M059J (cell line): ENCODE results near the gene EWSR1. TPM values are rescaled to one million over a fixed set of nuclear protein-coding genes. Genes with fewer than 3 reads are reported as not detected.
"Not testable (repeated sequence)": the region's sequence is repeated elsewhere in the genome, so short reads cannot be mapped to it uniquely, and the experiment has no call there.

ENCODE experiments used
- DNase-seq: peaks from one replicate; pipeline ENCODE4 v3.0.0-alpha.2; 2012; ENCODE audit warnings: low read depth
- total RNA-seq: library from RNA; depleted of rRNA; stranded (reverse); fragments of >200 nt; shearing (Covaris generic); gene quantifications from 2 replicates; pipeline ENCODE4 v1.2.3, GENCODE V29; 2014; rRNA removed

Gene EWSR1, protein sequence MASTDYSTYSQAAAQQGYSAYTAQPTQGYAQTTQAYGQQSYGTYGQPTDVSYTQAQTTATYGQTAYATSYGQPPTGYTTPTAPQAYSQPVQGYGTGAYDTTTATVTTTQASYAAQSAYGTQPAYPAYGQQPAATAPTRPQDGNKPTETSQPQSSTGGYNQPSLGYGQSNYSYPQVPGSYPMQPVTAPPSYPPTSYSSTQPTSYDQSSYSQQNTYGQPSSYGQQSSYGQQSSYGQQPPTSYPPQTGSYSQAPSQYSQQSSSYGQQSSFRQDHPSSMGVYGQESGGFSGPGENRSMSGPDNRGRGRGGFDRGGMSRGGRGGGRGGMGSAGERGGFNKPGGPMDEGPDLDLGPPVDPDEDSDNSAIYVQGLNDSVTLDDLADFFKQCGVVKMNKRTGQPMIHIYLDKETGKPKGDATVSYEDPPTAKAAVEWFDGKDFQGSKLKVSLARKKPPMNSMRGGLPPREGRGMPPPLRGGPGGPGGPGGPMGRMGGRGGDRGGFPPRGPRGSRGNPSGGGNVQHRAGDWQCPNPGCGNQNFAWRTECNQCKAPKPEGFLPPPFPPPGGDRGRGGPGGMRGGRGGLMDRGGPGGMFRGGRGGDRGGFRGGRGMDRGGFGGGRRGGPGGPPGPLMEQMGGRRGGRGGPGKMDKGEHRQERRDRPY
- 179 and 188 TPM in 2 replicates for total RNA-seq

DNA sequence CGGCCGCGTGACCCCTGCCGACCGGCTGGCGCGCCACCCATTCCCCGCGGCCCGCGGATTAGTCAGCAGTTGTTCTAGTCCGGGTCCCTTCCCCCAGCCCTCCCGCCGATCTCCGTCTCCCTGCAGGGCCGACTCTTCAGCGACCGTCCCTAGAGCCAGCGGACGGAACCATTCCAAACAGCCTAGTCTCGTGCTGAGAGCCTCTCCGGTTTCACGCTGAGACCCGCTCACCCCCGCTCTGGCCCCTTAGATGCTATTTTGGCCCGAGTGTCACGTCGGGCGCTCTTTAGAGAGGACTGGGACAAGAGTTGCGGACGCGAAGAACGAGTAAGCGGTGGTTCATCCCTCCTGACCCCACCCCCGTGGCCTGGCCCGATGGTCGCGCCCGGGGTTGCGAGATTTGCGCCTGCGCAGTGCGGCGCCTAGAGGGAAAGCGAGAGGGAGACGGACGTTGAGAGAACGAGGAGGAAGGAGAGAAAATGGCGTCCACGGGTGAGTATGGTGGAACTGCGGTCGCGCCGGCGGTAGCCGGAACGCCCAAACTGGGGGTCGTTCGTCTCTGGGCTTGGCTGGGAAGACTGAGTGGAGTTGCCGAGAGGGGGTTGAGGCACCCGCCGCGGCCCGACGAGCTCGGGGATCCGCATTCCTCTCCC lies at the start of gene EWSR1, which contains the start of gene RHBDD3:
EWSR1 (plus strand) TSS at position 411 of the 653 bp plus-strand sequence; CDS start at position 480, 69 bp downstream.
RHBDD3 (minus strand) TSS at position 124 of the 653 bp plus-strand sequence. CDS start 2,355 bp downstream, outside the sequence.
- DNase-seq, result peak; percentile 91

DNA sequence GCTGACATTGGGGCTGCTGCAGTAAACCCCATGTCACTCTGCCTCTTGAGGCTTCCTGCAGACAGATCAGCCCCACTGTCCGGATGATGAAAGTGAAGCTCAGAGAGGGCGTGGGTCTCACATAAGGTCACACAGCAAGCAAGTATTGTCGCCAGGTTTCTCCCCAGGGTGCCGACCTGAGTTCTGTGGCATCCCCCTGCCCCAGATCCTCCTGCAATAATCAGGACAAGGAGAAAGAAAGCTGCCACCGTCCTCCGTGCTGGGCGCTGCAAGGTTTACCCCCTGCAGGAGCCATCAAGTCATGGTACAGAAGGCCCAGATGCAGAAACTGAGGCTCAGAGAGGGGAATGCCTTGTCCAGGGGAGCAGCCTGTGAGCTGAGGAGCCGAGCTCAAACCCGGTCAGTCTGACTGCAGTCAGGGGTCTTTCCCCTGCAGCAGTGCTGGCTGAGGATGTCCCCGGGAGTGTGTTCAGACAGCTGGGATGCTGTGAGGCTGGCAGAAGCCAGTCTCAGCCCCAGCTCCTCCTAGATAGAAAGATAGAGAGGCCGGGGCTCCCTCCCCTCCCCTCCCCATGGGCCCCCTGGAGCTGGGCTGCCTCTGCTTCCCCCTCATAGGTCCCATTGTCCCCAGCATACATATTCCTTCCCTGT lies 49.2 kb upstream of the EWSR1 start:
- DNase-seq, result no peak

DNA sequence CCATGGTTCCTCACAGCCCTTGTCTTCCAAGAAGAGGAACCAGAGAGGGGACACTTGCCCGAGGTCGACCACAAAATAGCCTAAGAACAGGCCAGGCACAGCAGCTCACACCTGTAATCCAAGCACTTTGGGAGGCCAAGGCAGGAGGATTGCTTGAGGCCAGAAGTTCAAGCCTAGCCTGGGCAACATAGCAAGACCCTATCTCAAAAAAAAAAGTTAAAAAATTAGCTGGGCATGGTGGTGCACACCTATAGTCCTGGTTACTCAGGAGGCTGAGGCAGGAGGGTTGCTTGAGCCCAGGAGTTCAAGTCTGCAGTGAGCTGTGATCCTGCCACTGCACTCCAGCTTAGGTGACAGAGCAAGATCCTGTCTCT lies 48.7 kb upstream of the EWSR1 start:
- not testable (repeated sequence) for DNase-seq

DNA sequence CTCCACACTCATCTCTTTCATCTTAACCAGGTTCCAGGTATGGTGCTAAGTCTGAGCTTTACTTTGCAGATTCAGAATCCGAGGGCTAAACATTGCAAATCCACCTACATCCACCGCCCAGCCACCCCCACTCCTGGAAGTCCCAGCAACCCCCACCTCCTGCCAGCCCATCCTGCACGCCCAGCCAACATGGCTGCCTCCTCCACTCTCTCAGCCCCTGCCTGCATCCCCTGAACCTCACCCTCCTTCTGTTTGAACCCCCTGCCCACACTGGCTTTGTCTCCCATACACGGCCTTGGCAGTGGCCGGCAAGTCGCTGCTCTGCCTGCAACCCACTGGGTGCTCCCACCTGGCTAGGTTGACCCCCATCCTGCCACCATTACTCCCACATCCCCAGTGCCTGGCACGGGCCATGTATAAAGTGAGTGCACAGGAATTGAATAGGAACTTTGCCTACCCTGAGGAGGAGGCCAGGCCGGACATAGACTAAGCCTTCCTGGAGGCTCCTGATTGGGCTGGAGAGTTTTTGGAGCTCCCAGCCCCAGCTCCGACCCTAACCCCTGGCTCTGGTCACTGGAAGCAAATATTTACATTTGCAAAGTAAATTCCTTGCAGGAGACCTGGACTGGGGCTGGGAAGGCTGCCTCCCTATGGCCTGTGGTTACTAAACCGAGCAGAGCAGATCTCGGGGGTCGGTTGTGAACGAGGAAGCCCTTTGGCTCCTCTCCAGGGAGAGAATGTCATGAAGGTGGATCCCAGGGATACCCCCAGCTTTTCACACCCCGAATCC lies 48.0 kb upstream of the EWSR1 start:
- DNase-seq, result no peak

DNA sequence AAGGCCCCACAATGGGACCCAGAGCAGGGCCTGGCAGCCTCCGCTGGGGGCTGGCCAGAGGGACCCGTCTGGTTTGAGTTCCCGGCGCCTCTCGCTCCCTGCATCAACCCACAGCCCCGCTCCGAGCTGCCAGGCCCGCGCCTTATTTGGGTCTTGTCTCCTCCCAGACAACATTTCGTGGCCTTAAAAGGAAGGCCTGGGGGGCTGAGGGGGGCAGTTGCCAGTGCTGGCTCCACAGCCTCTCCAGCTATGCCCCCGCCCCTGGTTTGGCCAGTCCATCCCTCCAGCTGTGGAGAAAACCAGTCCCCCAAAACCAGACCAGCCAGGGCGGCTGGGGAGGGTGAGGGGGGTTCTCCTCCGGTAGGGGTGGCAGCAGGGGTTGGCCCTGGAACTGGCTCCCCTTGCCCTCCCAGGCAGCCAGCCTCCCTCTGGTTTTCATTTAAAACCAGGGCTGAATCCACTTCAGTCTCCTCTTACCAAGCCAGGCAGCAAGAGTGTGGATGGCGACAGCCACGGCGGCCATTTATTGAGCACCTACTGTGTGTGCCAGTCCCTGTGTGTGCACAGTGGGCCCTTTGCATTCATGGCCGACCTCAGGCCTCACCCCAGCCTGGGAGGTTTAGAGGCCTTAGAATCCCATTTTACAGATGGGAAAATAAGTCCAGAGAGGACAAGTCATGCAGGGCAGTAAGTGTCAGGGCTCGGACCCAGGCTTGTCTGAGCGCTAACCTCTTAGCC lies 43.8 kb upstream of the EWSR1 start:
- no peak for DNase-seq

DNA sequence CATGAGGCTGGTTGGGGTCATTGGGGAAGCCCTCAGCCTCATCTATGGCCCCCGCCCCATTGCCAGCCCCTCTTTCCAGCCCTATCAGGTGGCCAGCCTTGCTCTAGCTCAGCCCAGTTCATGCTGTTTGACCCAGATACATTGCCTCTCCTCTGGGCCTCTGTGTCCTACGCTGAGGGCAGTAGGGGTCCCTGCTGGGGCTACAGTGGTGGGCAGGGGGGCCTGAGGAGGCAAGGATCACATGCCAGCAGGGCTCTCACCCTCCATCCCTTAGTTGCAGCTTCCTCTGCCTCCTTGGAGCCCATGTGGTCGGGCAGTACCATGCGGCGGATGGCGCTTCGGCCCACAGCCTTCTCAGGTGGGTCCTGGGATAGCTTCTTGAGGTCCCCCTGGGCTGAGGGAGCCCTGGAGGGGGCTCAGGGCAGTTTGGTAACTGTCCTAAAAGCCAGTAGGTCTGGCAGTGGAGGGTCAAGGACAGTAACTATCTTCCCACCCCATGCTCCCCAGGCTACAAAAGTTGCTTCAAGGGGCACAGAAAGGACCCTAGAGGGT lies 43.1 kb upstream of the EWSR1 start:
- no peak for DNase-seq

DNA sequence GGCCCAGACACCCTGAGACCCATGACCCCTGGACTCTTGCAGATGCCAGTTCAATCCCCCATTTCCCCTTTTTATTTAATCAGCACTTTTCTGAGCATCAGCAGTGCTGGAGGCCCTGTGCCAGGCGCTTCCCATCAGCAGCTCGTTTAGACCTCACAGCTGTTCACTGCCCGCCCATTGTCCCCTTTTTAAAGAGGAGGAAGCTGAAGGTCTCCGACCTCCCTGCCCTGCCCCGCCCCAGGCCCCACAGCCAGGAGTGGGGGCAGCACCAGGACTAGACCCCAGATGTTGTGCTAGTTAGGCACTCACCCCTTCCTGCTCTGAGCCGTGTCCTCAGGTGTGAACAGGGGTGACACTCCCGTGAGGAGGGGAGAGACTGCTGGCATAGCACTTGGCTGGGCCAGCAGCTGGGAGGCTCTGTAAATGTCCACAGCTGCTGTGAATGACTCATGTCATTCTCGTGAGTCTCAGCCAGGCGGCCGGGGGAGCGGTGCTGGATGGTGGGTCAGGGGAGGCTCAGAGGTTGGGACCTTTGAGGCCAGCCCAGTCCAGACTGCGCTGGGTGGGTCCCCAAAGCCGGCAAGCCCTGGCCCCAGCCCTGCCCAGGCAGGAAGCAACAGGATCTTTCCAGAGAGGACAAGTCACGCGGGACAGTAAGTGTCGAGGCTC lies 42.5 kb upstream of the EWSR1 start:
- no peak for DNase-seq

DNA sequence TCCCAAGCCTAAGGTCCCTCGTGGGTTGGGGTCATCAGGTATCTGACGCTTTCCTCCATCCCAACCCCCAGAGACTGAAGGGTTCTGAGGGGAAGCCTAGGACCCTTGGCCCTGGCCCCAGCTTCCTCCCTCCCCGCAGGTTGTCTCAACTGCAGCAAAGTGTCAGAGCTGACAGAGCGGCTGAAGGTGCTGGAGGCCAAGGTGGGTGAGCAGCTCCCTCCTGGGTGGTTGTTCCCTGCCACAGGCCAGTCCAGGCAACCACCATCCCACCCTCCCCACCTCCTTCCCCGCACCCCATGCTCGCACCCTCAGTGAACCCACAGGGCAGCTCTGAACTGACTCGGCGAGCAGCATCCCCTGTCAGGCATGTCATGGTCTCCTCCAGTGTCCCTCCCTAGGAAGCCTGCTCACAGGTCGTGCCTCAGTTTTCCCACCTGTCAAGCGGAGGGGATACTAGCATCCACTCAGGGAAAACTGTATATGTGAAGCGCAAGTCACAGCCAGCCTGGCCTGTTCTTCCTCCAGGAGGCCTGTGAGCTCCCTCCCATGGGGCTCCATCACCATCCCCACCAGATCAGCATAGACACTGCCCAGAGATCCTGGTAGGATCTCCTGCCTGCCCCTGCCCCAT lies 41.6 kb upstream of the EWSR1 start:
- no peak for DNase-seq

DNA sequence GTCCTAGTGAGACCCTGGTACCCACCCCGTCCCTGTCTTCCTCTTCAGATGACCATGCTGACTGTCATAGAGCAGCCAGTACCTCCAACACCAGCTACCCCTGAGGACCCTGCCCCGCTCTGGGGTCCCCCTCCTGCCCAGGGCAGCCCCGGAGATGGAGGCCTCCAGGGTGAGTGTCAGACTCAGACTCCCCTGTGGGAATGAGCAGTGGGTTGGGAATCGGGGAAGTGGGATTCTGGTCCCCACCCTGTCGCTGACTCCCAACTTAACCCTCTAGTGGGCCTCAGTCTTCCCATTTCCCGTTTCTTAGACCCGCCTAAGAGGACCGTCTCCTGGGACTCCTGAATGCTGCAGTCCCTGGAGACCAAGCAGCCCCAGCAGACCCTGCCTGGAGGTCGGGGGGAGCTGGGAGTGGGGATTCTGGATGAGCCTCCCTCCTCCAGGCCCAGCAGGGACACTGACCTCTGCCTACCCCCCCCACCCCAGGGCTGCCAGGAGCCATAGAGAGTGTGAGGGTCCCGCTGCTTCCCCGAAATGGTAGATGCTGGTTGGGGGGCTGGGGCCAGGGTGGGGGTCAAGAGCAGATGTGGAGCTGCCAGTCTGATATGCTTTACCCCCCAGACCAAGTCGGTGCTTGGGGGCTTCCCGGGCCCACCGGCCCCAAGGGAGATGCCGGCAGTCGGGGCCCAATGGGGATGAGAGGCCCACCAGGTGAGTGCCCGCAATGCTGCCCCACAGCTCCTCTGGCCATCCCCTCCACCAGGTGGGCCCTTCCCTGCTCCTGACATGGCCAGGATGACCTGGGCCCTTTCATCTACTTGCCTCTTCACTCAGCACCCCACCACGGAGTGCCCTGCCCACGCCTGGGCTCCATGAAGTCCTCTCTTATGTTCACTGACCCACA lies 36.8 kb upstream of the EWSR1 start:
- DNase-seq, result no peak

DNA sequence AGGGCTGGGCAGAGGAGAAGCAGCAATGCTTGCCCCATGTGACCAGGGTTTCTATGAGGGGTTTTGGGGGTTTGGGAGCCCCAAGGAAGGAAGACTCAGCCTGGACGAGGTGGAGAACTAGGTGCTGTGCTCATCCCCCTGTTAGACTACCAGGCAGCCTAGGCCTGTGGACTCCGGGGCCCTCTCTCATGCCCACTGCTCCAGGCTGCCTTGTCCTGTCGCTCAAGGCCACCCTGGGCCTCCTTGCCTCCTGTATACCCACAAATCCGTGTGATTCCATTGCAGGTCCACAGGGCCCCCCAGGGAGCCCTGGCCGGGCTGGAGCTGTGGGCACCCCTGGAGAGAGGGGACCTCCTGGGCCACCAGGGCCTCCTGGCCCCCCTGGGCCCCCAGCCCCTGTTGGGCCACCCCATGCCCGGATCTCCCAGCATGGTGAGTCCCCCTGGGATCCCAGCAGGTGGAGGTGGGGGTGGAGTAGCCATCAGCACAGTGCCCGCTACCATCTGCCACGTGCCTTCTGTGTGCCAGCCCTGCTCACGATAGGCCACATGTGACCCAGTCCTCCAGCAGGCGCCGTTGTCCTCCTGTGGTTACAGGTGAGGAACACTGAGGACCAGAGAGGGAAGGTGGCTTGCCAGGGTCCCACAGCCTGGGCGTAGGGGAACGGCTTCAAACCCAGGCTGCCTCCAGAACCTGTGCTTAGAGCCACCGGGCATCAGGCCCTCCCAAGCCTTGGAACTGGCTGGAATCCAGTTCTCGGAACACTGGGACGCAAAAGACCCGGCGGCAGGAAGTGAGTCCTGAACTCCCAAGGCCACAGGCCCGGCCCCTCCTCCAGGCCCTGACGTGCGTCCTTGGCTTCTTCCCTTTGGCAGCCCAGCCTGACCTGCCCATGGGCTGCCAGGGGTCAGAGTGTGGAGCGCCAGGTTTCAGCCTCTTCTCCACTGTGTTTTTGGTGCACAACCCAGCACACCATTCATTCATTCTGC lies 35.8 kb upstream of the EWSR1 start:
- DNase-seq, result no peak

DNA sequence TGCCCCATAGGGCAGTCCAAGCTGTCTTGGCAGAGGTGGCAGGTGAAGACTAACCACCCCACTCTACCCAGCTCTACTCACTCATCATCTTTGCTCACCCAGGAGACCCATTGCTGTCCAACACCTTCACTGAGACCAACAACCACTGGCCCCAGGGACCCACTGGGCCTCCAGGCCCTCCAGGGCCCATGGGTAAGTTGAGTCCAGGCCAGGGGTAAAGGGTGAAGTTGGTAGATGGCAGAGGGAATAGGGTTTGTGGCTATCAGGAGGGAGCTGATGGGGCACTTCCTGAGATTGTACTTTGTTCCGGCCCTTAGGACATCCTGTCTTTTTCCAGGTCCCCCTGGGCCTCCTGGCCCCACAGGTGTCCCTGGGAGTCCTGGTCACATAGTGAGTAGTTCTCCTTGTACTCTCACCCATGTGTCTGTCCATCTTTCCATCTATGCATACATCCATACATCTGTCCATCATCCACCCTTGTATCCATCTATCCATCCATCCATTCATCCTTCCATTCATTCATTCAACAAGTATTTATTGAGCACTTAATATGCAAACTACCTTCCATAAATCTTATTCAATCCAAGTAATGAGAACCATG lies 34.7 kb upstream of the EWSR1 start:
- DNase-seq, result no peak

DNA sequence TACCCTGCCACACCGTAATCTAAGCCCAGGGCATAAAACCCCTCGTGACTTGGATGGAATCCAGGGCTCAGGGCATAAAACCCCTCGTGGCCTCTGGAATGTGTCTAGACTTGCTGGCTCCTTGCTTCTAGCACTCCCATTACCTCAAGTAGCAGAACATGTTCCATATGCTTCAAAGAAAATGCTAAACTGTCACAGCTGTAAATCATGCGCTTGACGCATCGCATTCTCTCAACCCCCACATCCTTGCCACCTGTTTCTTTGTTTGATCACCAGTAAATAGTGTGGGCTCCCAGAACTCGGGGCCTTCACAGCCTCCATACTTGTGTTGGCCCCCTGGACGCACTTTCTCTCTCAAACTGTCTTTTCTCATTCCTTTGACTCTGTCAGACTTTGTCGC lies 27.6 kb upstream of the EWSR1 start:
- DNase-seq, result not testable (repeated sequence)

DNA sequence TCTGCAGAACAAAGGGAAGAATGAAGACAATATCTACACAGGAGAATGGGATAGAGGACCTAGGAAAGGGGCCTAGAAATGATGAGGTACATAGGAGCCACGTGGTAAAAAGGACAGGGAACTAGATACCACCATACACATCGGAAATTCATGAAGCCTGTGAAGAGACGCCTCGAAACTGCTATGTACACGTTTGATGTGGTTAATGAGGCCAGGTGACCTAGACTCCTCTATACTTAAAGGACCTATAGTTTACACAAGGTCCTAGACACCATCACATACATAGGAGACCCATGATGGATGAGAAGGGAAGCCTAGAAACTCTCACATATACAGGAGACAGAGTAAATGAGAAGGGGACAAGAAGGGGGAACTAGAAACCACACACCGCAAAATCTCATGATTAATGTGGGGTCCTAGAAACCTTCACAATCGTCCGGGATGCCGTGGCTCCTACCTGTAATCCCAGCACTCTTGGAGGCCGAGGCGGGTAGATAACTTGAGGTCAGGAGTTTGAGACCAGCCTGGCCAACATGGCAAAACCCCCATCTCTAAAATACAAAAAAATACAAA lies 24.1 kb upstream of the EWSR1 start:
- DNase-seq, result no peak

DNA sequence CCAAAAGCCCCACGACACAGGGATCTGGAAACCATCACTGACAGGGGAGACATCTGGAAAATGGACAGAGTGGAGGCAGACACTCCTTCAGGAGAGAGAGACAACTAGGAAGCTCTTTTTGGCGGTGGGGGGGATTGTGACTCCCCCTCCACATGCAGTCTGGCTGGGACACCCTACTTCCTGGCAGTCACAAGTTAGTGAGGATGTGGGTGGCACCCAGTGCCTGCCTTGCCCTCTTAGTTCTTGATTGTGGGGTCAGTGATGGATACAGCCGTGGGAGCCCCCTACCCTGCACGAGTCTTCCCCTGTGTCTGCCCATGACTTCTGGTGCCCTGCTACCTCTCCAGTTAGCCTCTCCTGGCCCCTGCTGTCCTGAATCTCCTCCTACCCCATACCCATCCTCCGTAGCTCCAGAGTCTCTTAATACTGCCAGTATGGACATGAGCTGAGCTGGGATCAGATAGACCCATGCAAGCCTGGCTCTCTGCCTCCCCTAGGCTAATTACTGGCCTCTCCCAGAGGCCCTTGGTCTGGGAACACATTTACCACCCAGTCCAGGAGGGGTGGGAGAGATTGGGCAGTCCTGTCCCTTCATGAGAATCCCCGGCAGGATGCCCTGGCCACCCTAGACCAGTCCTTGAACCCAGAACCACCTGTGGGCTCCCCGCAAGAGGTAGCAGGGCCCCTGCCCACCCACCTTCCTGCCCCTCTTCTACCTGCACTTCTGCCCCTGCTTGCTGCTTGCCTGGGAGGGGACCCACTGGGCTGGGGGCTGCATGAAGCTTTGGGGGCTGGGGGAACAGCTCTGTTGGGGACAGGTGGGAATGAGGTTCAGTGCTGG lies 23.1 kb upstream of the EWSR1 start:
- no peak for DNase-seq
